Effector CD8-positive, alpha-beta T cell (primary cell): ENCODE data around the gene NUDT7.

ENCODE experiments used
- DNase-seq: peaks from one replicate; lab custom pipeline; 2025; lab: John Stamatoyannopoulos, UW

The NUDT7 gene

DNA sequence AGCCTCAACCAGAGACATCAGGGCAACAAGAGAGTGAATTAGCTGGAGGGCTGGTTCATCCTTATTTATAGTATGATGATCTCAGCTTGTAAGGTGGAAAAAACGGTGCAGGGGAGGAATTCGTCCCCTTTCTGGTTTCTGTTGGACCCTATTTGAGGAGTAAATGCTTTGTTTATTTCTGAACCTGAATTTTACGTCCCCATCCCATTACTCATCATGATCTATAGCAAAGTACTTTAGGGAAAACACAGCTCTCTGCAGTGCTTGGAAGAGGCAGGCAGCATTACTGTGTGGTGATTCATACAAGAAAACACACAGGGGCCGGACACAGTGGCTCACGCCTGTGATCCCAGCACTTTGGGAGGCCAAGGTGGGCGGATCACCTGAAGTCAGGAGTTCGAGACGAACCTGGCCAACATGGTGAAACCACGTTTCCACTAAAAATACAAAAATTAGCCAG, 58.1 kb downstream of the NUDT7 start:
- no peak for DNase-seq

GRCh38 chr16:77781091-77781490, 58.8 kb downstream of the NUDT7 start:
- DNase-seq, result no peak

- no peak for DNase-seq
Measured at GRCh38 chr16:77782694-77783093, 60.4 kb downstream of the NUDT7 start.

DNA sequence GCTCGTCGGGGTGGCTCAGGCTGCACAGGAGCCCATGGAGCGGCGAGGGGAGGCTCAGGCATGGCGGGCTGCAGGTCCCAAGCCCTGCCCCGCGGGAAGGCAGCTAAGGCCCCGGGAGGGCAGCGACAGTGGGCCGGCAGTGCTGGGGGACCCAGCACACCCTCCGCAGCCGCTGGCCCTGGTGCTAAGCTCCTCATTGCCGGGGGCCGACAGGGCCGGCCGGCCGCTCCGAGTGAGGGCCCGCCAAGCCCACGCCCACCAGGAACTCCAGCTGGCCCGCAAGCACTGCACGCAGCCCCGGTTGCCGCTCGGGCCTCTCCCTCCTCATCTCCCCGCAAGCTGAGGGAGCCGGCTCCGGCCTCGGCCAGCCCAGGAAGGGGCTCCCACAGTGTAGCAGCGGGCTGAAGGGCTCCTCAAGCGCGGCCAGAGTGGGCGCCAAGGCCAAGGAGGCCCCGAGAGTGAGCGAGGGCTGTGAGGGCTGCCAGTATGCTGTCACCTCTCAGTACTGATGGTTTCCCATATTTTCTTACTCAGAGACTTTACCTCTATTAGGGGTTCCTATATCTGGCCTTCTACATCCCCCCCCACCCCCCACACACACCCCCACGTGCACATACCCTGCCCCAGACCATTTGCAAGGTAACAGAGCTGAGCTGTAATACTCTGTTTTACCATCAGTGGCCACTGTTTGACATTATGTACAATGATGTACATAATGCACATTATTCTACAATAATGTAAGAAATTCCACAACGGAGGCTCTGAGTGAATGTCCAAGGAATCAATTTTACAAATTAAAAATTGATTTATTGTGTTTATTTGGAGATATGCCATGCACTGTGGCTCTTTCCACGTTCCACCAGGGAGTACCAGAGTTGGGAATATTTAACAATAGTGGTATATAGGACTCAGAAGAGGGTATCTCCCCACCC, 62.4 kb downstream of the NUDT7 start:
- DNase-seq, result no peak

DNA sequence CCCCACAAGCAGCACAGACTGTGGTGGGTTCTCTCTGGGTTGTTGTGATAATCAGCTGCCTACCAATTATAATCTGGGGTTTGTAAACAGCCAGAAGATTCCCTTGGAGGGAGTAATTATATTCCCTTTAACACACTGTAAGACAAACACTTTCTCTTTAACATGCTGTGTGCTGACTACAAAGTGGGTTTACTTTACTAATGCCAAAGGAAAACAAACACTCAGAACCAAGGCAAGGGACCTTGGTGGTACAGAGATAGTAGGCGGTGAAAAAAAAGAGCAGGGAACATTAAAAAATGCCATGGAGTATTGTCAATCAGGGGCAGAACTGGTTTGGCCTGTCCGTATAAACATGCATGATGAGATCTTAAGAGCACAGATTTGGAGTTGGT, 63.1 kb downstream of the NUDT7 start:
- no peak for DNase-seq

DNA sequence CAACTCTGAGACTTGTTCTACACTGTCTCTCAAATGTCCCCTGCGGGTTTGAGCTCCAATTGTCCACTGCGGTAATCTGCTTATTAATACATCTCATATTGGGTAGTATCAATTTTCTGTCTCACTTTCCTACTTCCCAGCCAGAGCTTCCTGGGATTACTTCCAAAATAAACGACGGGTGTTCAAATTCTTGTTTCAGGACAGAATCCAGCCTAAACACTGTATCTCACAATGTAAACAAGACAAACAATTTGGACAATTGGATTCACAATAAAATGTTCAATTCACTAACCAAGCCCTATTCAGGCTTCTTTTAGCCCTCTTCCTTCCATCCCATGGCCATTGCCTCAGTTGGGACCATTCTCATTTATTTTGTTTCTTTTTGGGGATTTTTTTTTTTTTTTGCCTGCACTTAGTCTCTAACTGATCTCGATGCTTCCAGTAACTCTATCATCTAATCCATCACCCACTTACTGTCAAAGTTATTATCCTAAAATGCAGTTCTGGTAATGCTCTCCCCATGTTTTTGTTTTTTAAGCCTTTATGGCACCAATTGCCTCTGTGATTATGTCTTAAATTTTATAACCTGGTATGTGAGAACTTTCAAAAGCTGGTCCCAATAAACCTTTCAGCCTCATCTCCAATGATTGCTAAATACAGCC, 64.0 kb downstream of the NUDT7 start:
- no peak for DNase-seq

DNA sequence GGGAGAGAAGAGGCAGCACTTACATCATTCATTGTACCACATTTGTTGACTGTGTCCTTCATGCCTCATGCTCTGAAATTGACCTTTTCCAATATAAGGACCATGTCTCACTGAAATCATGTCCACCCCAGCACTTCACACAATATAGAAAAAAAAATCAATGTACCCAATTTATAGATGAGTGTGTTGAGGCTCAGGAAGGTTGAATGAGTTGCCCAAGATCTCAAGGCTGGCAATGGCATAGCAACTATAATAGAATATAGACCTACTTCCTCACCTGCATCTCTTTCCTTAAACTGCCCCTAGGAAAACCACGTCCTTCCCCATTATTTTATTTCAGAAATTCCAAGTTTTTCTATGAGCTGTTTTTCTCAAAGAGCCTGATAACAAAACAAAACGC, 65.1 kb downstream of the NUDT7 start:
- no peak for DNase-seq

DNA sequence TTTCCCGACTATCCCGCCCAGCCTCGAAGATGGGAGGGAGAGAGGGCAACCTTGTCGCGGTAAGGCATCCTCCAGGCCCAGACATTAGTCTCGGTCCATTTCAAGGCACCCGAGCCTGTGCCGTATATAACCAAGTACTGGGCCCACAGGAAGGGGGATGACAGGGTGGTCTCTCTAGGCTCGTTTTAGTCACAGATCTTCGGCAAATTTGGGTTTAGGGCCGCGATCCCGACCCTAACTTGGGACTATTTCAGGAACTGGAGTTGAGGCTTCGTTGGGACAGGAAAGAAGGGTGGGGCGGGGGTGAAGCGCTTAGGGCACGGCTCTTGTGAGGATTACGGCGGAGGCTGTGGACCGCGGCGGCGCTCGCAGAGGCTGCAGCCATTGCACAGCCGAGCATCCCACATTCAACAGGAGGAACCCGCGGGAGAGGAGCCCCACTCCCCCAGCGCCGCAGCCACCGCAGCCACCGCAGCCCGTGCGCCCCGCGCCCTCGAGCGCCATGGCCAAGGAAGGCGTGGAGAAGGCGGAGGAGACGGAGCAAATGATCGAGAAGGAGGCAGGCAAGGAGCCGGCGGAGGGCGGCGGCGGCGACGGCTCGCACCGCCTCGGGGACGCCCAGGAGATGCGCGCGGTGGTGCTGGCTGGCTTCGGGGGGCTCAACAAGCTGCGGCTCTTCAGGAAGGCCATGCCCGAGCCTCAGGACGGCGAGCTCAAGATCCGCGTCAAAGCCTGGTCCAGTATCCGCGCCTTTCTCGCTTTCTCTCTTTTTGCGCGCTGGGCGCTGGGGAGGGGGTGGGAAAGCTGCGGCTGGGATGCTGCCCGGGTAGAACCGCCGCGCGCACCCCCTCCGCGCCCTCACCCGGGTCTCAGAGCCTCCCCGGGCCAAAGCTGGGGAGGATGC, 66.1 kb downstream of the NUDT7 start, which contains the start of gene VAT1L:
VAT1L (plus strand) TSS at position 384 of the 904 bp plus-strand sequence; CDS start at position 503, 119 bp downstream.
- no peak for DNase-seq

- no peak for DNase-seq
Measured at GRCh38 chr16:77789085-77790008, 67.0 kb downstream of the NUDT7 start.

DNA sequence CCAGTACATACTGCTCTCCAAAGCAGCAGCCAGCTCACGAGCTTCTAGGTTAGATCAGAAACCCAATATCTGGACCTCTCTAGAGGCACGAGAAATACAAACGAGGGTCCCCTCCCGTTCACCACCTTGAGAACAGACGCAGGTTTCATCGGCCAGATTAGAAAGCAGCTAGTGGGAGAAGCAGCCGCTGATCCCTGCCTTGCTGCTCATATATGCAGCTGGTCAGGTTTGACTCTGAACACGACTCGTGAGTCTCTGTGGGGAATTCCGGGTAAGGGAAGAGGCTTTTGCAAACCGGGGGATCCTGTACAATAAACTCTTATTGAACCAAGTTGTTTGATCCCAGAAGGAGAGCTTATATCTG, 67.7 kb downstream of the NUDT7 start:
- no peak for DNase-seq

GRCh38 chr16:77790912-77791311, 68.6 kb downstream of the NUDT7 start:
- DNase-seq, result no peak
